HEK293 (cell line): ENCODE results near the gene VSIG10L.

Experiments
- CTCF ChIA-PET: fragments of 350-600 bp; formaldehyde crosslinking; extraction: SDS; loops from one replicate; lab custom pipeline; 2021; ENCODE audit warnings: antibody characterized with exemption; lab: Yijun Ruan, JAX
- POLR2A ChIA-PET: fragments of 300-600 bp; formaldehyde crosslinking; extraction: SDS; loops from one replicate; lab custom pipeline; 2020; ENCODE audit warnings: antibody characterized with exemption, inconsistent platforms; lab: Yijun Ruan, JAX
- H3K27ac ChIP-seq: fragments of 200-500 bp; sonication (Bioruptor generic); 2 replicates; pipeline ENCODE4 v1.5.1; 2014; ENCODE audit warnings: low read depth, low read length, control low read depth, inconsistent platforms; ENCODE audit errors: extremely low read depth
- H3K36me3 ChIP-seq, 2 experiments: fragments of 200-500 bp in 1 of 2; sonication (Bioruptor generic) in 1 of 2; 1 replicate in 1 of 2; 2 replicates in 1 of 2; pipeline ENCODE4 v1.5.1; 2014 to 2017; ENCODE audit warnings: inconsistent platforms in 2 of 2, low read length in 2 of 2; ENCODE audit not compliant: control insufficient read depth in 2 of 2, insufficient read depth in 1 of 2
- H3K4me1 ChIP-seq: fragments of 200-500 bp; sonication (Bioruptor generic); 2 replicates; pipeline ENCODE4 v1.5.1; 2014; ENCODE audit warnings: mild to moderate bottlenecking, low read length, inconsistent platforms; ENCODE audit not compliant: control insufficient read depth, insufficient read depth
- H3K4me3 ChIP-seq: 2 replicates; pipeline ENCODE4 v1.5.1; 2011; ENCODE audit warnings: low read depth, mild to moderate bottlenecking, control low read depth, low read length, moderate library complexity
- H3K9me3 ChIP-seq: fragments of 200-500 bp; sonication (Bioruptor generic); 2 replicates; pipeline ENCODE4 v1.5.1; 2014; ENCODE audit warnings: low read depth, low read length, inconsistent platforms; ENCODE audit not compliant: control insufficient read depth, insufficient read depth
- HOXC10 ChIP-seq: sonication (generic); formaldehyde crosslinking; IDR thresholded peaks from 2 replicates; pipeline ENCODE4 v1.8.1; 2023; ENCODE audit warnings: mild to moderate bottlenecking, missing genetic modification reagents
- MZF1 ChIP-seq: fragments of 450-650 bp; formaldehyde crosslinking; IDR thresholded peaks from 2 replicates; pipeline ENCODE4 v1.5.1; 2017; ENCODE audit warnings: missing biosample characterization, missing genetic modification characterization, borderline replicate concordance
- SP2 ChIP-seq: fragments of 450-650 bp; formaldehyde crosslinking; IDR thresholded peaks from 2 replicates; pipeline ENCODE4 v1.5.1; 2016; ENCODE audit warnings: missing biosample characterization, missing genetic modification characterization
- ZBTB17 ChIP-seq: fragments of 450-650 bp; formaldehyde crosslinking; IDR thresholded peaks from 2 replicates; pipeline ENCODE4 v1.5.1; 2016; ENCODE audit warnings: missing biosample characterization, missing genetic modification characterization
- ZNF114 ChIP-seq: fragments of 450-650 bp; formaldehyde crosslinking; IDR thresholded peaks from 2 replicates; pipeline ENCODE4 v1.5.0; 2017; ENCODE audit warnings: missing biosample characterization, missing genetic modification characterization
- ZNF140 ChIP-seq: fragments of 450-650 bp; formaldehyde crosslinking; IDR thresholded peaks from 2 replicates; pipeline ENCODE4 v1.5.1; 2016; ENCODE audit warnings: missing biosample characterization, missing genetic modification characterization
- ZNF16 ChIP-seq: fragments of 450-650 bp; formaldehyde crosslinking; IDR thresholded peaks from 2 replicates; pipeline ENCODE4 v1.5.1; 2016; ENCODE audit warnings: low read depth, missing biosample characterization, missing genetic modification characterization
- ZNF19 ChIP-seq: fragments of 450-650 bp; formaldehyde crosslinking; IDR thresholded peaks from 2 replicates; pipeline ENCODE4; 2016; ENCODE audit warnings: missing biosample characterization, missing genetic modification characterization, low read depth
- ZNF214 ChIP-seq: fragments of 450-650 bp; formaldehyde crosslinking; IDR thresholded peaks from 2 replicates; pipeline ENCODE4 v1.5.1; 2017; ENCODE audit warnings: missing biosample characterization, mild to moderate bottlenecking, missing genetic modification characterization, borderline replicate concordance
- ZNF292 ChIP-seq: fragments of 450-650 bp; formaldehyde crosslinking; IDR thresholded peaks from 2 replicates; pipeline ENCODE4 v1.5.1; 2016; ENCODE audit warnings: low read depth, missing biosample characterization, missing genetic modification characterization, borderline replicate concordance
- ZNF341 ChIP-seq: fragments of 450-650 bp; formaldehyde crosslinking; IDR thresholded peaks from 2 replicates; pipeline ENCODE4; 2016; ENCODE audit warnings: low read depth, missing biosample characterization, missing genetic modification characterization
- ZNF354C ChIP-seq: fragments of 450-650 bp; formaldehyde crosslinking; IDR thresholded peaks from 2 replicates; pipeline ENCODE4 v1.5.1; 2016; ENCODE audit warnings: missing biosample characterization, missing genetic modification characterization, low read depth, borderline replicate concordance
- ZNF433 ChIP-seq: fragments of 450-650 bp; formaldehyde crosslinking; IDR thresholded peaks from 2 replicates; pipeline ENCODE4 v1.5.1; 2016; ENCODE audit warnings: missing biosample characterization, missing genetic modification characterization, low read depth
- ZNF48 ChIP-seq: fragments of 450-650 bp; formaldehyde crosslinking; IDR thresholded peaks from 2 replicates; pipeline ENCODE4 v1.5.1; 2016; ENCODE audit warnings: missing biosample characterization, missing genetic modification characterization
- ZNF600 ChIP-seq: fragments of 450-650 bp; formaldehyde crosslinking; IDR thresholded peaks from 2 replicates; pipeline ENCODE4 v1.5.1; 2016; ENCODE audit warnings: missing biosample characterization, missing genetic modification characterization
- ZNF670 ChIP-seq: fragments of 450-650 bp; formaldehyde crosslinking; IDR thresholded peaks from 2 replicates; pipeline ENCODE4 v1.5.1; 2016; ENCODE audit warnings: missing biosample characterization, missing genetic modification characterization, low read depth
- ZNF707 ChIP-seq: fragments of 450-650 bp; formaldehyde crosslinking; IDR thresholded peaks from 2 replicates; pipeline ENCODE4 v1.5.1; 2016; ENCODE audit warnings: missing biosample characterization, missing genetic modification characterization
- ZNF76 ChIP-seq: fragments of 450-650 bp; formaldehyde crosslinking; IDR thresholded peaks from 2 replicates; pipeline ENCODE4; 2016; ENCODE audit warnings: low read depth, missing biosample characterization, missing genetic modification characterization, borderline replicate concordance
- ZNF843 ChIP-seq: fragments of 450-650 bp; formaldehyde crosslinking; IDR thresholded peaks from 2 replicates; pipeline ENCODE4 v1.5.1; 2016; ENCODE audit warnings: missing biosample characterization, missing genetic modification characterization
- TF ChIP-seq, protein P1 (sequence below): IDR thresholded peaks from 2 replicates; pipeline ENCODE4 v1.6.1; 2011; ENCODE audit warnings: mild to moderate bottlenecking, low read depth, low read length, borderline replicate concordance
- TF ChIP-seq, protein P2 (sequence below): fragments of 450-650 bp; formaldehyde crosslinking; IDR thresholded peaks from 2 replicates; pipeline ENCODE4 v1.5.0; 2017; ENCODE audit warnings: missing biosample characterization, missing genetic modification characterization, borderline replicate concordance
- TF ChIP-seq, protein P3 (sequence below): fragments of 450-650 bp; formaldehyde crosslinking; IDR thresholded peaks from 2 replicates; pipeline ENCODE4 v1.5.1; 2016; ENCODE audit warnings: missing biosample characterization, missing genetic modification characterization
- TF ChIP-seq, protein P4 (sequence below): fragments of 450-650 bp; formaldehyde crosslinking; IDR thresholded peaks from 2 replicates; pipeline ENCODE4 v1.5.1; 2017; ENCODE audit warnings: missing biosample characterization, missing genetic modification characterization

The VSIG10L gene

DNA sequence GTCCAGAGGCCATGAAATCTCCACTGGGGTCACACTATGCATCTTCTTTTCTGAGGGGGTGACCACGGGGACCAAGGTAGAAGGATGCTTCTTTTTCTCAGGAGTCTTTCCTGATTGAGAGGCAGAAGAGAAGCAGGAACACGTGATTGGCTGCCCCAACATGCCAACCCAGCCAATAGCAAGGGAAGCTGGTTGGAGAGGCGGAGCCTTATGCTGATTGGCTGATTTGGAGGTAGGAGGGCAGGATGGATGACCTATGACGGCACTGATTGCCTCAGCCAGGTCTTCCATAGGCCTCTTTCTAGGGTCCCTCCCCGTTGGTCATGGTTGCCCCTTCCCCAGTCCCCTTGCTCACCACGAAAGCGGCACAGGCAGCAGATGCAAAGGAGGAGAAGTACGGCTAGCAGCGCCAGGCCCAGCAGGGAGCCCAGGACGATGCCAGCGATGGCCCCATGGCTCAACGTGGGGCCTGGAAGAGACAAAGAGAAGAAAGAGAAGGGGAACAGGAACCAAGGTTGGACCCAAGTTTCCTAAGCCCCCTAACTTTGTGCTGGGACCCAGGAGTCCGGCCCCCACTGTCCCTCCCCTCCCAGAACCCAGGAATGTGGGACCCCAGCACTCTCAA lies 8.0 kb downstream of the VSIG10L start:
- POLR2A ChIA-PET, result interaction anchor here (2.0 kb wide), 1 partner anchor 34 kb away, joined by 4 read pairs; no protein-coding TSS in a partner anchor
- H3K4me3 ChIP-seq, result no peak overlapping the region
- H3K27ac ChIP-seq, result no peak overlapping the region
- H3K4me1 ChIP-seq, result no peaks in the 10 kb centered on the region
- no peaks in the 10 kb centered on the region for H3K9me3 ChIP-seq
- H3K36me3 ChIP-seq, result no peaks in the 10 kb centered on the region
- CTCF ChIA-PET, result interaction anchor here (0.6 to 1.4 kb wide), 2 partner anchors 73 to 140 kb away, joined by 5 read pairs; no protein-coding TSS in a partner anchor
- TF ChIP-seq SP2 (tag by site-specific recombination) (0 out of 2 replicates have a peak, but pooled peaks have one; percentile 19), ZNF16 (no peak), ZNF140 (tag by site-specific recombination) (no peak), ZNF341 (tag by site-specific recombination) (no peak), MZF1 (no peak), ZNF843 (tag by site-specific recombination) (no peak), ZBTB17 (no peak)

DNA sequence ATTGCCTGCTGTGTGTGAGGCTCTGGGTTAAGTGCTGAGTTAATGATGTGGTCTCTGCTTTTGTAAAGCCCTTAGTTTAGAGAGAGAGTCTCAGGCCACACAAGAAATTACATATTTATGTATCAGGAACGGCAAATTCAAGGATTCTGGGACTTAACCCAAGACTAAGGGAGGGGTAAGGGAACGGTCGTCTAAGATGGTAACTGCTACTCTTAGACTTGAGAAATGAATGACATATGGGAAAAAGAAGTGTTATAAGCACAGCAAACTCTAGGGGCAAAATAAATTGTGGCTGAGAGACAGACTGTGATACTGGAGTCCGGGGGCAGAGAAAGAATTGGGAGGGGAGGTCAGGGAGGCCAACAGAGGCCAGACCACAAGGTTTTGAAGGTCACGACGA lies 10.2 kb downstream of the VSIG10L start:
- no peak overlapping the region for H3K4me3 ChIP-seq
- TF ChIP-seq, protein P1, sequence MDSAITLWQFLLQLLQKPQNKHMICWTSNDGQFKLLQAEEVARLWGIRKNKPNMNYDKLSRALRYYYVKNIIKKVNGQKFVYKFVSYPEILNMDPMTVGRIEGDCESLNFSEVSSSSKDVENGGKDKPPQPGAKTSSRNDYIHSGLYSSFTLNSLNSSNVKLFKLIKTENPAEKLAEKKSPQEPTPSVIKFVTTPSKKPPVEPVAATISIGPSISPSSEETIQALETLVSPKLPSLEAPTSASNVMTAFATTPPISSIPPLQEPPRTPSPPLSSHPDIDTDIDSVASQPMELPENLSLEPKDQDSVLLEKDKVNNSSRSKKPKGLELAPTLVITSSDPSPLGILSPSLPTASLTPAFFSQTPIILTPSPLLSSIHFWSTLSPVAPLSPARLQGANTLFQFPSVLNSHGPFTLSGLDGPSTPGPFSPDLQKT, result no peak
- TF ChIP-seq, protein P2, sequence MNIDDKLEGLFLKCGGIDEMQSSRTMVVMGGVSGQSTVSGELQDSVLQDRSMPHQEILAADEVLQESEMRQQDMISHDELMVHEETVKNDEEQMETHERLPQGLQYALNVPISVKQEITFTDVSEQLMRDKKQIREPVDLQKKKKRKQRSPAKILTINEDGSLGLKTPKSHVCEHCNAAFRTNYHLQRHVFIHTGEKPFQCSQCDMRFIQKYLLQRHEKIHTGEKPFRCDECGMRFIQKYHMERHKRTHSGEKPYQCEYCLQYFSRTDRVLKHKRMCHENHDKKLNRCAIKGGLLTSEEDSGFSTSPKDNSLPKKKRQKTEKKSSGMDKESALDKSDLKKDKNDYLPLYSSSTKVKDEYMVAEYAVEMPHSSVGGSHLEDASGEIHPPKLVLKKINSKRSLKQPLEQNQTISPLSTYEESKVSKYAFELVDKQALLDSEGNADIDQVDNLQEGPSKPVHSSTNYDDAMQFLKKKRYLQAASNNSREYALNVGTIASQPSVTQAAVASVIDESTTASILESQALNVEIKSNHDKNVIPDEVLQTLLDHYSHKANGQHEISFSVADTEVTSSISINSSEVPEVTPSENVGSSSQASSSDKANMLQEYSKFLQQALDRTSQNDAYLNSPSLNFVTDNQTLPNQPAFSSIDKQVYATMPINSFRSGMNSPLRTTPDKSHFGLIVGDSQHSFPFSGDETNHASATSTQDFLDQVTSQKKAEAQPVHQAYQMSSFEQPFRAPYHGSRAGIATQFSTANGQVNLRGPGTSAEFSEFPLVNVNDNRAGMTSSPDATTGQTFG (tag by site-specific recombination), result no peak
- no peak for TF ChIP-seq ZNF19 (tag by site-specific recombination)
- no peak for TF ChIP-seq ZNF292 (tag by site-specific recombination)
- no peak for TF ChIP-seq ZNF354C (tag by site-specific recombination)
- no peak for TF ChIP-seq ZNF16
- TF ChIP-seq ZNF707 (tag by site-specific recombination), result no peak
- TF ChIP-seq ZNF214 (tag by site-specific recombination), result no peak
- TF ChIP-seq HOXC10 (CRISPR knock-in tag), result no peak
- TF ChIP-seq, protein P3, sequence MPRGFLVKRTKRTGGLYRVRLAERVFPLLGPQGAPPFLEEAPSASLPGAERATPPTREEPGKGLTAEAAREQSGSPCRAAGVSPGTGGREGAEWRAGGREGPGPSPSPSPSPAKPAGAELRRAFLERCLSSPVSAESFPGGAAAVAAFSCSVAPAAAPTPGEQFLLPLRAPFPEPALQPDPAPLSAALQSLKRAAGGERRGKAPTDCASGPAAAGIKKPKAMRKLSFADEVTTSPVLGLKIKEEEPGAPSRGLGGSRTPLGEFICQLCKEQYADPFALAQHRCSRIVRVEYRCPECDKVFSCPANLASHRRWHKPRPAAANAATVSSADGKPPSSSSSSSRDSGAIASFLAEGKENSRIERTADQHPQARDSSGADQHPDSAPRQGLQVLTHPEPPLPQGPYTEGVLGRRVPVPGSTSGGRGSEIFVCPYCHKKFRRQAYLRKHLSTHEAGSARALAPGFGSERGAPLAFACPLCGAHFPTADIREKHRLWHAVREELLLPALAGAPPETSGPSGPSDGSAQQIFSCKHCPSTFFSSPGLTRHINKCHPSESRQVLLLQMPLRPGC (tag by site-specific recombination), result no peak
- TF ChIP-seq MZF1, result no peak
- no peak for TF ChIP-seq ZNF600 (tag by site-specific recombination)
- TF ChIP-seq ZNF76 (tag by site-specific recombination), result no peak
- no peak for TF ChIP-seq ZNF48 (tag by site-specific recombination)
- no peak for TF ChIP-seq ZNF670 (tag by site-specific recombination)
- TF ChIP-seq ZNF433 (tag by site-specific recombination), result no peak
- TF ChIP-seq, protein P4, sequence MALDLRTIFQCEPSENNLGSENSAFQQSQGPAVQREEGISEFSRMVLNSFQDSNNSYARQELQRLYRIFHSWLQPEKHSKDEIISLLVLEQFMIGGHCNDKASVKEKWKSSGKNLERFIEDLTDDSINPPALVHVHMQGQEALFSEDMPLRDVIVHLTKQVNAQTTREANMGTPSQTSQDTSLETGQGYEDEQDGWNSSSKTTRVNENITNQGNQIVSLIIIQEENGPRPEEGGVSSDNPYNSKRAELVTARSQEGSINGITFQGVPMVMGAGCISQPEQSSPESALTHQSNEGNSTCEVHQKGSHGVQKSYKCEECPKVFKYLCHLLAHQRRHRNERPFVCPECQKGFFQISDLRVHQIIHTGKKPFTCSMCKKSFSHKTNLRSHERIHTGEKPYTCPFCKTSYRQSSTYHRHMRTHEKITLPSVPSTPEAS (tag by site-specific recombination), result no peak
- no peak for TF ChIP-seq ZNF114 (tag by site-specific recombination)
- CTCF ChIA-PET, result interaction anchor here (0.5 to 1.2 kb wide), 5 partner anchors 8 to 1095 kb away, joined by 3 to 4 read pairs (median 3); no protein-coding TSS in a partner anchor
- no peak overlapping the region for H3K27ac ChIP-seq
- no peaks in the 10 kb centered on the region for H3K4me1 ChIP-seq
- no peaks in the 10 kb centered on the region for H3K36me3 ChIP-seq
- H3K9me3 ChIP-seq, result no peaks in the 10 kb centered on the region
- POLR2A ChIA-PET, result no interaction called here
